ENCODE results near the gene KDM4C.

KDM4C gene

DNA sequence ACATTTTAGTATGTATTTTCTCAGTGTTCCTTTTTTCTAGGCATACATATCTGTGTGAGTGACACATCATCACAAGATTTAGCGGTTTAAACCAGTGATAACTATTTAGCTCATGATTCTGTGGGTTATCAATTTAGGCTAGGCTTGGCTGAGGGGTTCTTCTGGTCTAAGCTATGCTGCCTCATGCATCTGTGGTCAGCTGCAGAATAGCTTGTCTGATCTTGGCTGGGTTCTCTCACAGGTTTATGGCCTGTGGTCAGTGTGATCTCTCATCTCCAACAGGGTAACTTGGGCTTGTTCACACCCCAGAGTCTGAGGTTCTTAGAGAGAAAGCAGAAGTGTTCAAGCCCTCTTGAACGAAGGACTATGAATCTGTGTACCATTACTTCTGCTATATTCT lies 363.3 kb downstream of the KDM4C start:
- H3K27me3 Mint-ChIP-seq = no peaks in the 10 kb centered on the region
- H3K4me3 Mint-ChIP-seq = no peak overlapping the region
- peaks cover 14% of the 10 kb centered on the region for H3K36me3 Mint-ChIP-seq
- no peaks in the 10 kb centered on the region for H3K9me3 Mint-ChIP-seq
- peaks cover 45% of the 10 kb centered on the region for H3K4me1 Mint-ChIP-seq
- H3K27ac Mint-ChIP-seq = peak overlapping the region; percentile 65

DNA sequence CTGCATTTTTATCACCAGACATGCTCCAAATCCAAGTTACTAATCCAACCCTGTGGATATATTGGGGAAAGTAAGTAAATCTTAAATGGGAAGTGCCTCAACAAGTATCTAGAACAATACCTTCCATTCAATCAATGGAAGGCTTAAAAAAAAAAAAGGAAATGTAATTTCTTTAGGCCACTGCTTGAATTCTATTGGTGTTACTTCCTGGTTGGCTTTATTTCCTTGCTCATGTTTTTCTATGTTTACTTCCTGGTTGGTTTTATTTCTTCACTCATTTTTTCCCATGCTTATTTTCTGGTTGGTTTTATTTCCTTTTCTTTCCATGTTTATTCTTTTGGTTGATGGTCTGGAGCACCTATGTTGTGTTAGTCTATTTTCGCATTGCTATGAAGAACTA lies 363.9 kb downstream of the KDM4C start:
- peaks cover 18% of the 10 kb centered on the region for H3K36me3 Mint-ChIP-seq
- H3K27me3 Mint-ChIP-seq = no peaks in the 10 kb centered on the region
- no peaks in the 10 kb centered on the region for H3K9me3 Mint-ChIP-seq
- H3K4me1 Mint-ChIP-seq = peaks cover 47% of the 10 kb centered on the region
- H3K27ac Mint-ChIP-seq = no peak overlapping the region
- no peak overlapping the region for H3K4me3 Mint-ChIP-seq

GRCh38 chr9:7123743-7124142 lies 366.0 kb downstream of the KDM4C start:
- Mint-ChIP-seq H3K27me3 (no peaks in the 10 kb centered on the region), H3K36me3 (peaks cover 34% of the 10 kb centered on the region), H3K27ac (no peak overlapping the region)

GRCh38 chr9:7125231-7125630 lies 367.5 kb downstream of the KDM4C start:
- no peak overlapping the region for H3K4me3 Mint-ChIP-seq

More at GRCh38 chr9:7123743-7124142, 366.0 kb downstream of the KDM4C start:
- H3K9me3 Mint-ChIP-seq = no peaks in the 10 kb centered on the region
- H3K4me1 Mint-ChIP-seq = peaks cover 43% of the 10 kb centered on the region
- no peak overlapping the region for H3K4me3 Mint-ChIP-seq

DNA sequence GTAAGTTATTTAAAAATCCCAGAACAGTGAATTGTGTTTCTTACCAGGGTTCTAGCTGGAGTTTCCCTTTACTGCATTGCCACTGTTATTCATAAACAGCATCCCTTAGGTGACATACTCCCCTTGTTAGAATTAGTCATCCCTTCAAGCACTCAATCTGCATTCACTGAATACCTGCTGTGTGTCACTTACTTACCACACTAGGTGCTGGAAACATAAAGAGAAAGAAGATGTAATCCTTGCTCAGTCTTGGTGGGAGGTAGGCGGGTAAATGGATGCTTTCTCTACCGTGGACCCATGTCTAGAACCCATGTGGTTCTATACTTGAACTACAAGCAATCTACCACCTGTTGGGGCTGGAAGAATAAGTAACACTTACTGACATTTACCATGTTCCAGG lies 371.6 kb downstream of the KDM4C start:
- Mint-ChIP-seq H3K27me3 (no peaks in the 10 kb centered on the region), H3K4me1 (peaks cover 9% of the 10 kb centered on the region), H3K36me3 (peaks cover 35% of the 10 kb centered on the region), H3K27ac (no peak overlapping the region), H3K4me3 (no peak overlapping the region), H3K9me3 (no peaks in the 10 kb centered on the region)

More at GRCh38 chr9:7125231-7125630, 367.5 kb downstream of the KDM4C start:
- peaks cover 32% of the 10 kb centered on the region for H3K4me1 Mint-ChIP-seq
- peaks cover 40% of the 10 kb centered on the region for H3K36me3 Mint-ChIP-seq
- H3K27ac Mint-ChIP-seq = no peak overlapping the region
- no peaks in the 10 kb centered on the region for H3K9me3 Mint-ChIP-seq
- no peaks in the 10 kb centered on the region for H3K27me3 Mint-ChIP-seq

GRCh38 chr9:7130266-7130820 lies 372.6 kb downstream of the KDM4C start:
- Mint-ChIP-seq H3K27ac (no peak overlapping the region), H3K36me3 (peaks cover 41% of the 10 kb centered on the region), H3K4me3 (no peak overlapping the region), H3K4me1 (peaks cover 5% of the 10 kb centered on the region), H3K27me3 (no peaks in the 10 kb centered on the region), H3K9me3 (no peaks in the 10 kb centered on the region)

- Mint-ChIP-seq H3K27me3 (no peaks in the 10 kb centered on the region), H3K36me3 (peaks cover 31% of the 10 kb centered on the region), H3K4me1 (no peaks in the 10 kb centered on the region), H3K9me3 (no peaks in the 10 kb centered on the region), H3K27ac (no peak overlapping the region), H3K4me3 (no peak overlapping the region)
Observed at GRCh38 chr9:7132605-7133004, 374.8 kb downstream of the KDM4C start.

- Mint-ChIP-seq H3K9me3 (no peaks in the 10 kb centered on the region), H3K36me3 (peaks cover 25% of the 10 kb centered on the region), H3K4me3 (no peak overlapping the region), H3K27me3 (no peaks in the 10 kb centered on the region), H3K27ac (no peak overlapping the region), H3K4me1 (peaks cover 2% of the 10 kb centered on the region)
Observed at GRCh38 chr9:7135735-7136134, 378.0 kb downstream of the KDM4C start.

GRCh38 chr9:7137040-7137439 lies 379.3 kb downstream of the KDM4C start:
- Mint-ChIP-seq H3K27me3 (no peaks in the 10 kb centered on the region), H3K27ac (no peak overlapping the region), H3K9me3 (no peaks in the 10 kb centered on the region), H3K4me3 (no peak overlapping the region), H3K4me1 (peaks cover 9% of the 10 kb centered on the region), H3K36me3 (peaks cover 26% of the 10 kb centered on the region)

DNA sequence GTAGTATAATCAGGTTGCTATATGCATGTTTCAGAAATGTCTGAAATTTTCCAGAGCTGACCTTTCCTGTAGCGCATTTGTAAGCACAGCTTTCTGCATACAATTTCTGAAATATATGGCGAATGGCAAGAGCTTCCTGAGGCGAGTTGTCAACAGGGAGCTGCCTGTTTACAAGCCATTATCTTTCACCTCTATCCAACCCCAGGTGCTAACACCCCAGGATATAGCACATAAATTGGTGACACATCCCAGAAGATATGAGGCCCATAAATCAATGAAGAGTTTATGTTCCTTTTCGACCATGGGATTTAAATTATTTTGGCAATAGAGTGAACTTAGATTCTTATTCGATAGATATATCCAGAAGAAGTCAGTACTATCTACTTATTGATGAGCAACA lies 379.8 kb downstream of the KDM4C start:
- Mint-ChIP-seq H3K4me3 (no peak overlapping the region), H3K36me3 (peaks cover 26% of the 10 kb centered on the region), H3K27ac (no peak overlapping the region), H3K4me1 (peaks cover 9% of the 10 kb centered on the region), H3K27me3 (no peaks in the 10 kb centered on the region), H3K9me3 (no peaks in the 10 kb centered on the region)

DNA sequence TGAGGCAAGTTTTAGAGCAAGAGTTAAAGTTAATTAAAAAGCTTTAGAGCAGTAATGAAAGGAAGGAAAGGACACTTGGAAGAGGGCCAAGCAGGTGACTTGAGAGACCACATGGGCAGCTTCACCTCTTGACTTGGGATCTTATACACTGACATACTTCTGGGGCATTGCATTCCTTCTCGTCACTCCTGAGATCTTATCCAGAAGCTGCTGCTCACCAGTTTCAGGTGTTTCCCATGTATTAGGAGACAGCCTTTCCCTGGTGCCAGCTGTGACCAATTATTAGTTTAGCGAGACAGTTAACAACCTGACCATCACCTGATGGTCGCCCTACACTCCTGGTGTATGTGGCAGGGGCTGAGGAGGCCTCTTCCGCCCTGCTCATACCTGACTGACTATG lies 382.1 kb downstream of the KDM4C start:
- no peaks in the 10 kb centered on the region for H3K27me3 Mint-ChIP-seq
- peaks cover 9% of the 10 kb centered on the region for H3K4me1 Mint-ChIP-seq
- peaks cover 24% of the 10 kb centered on the region for H3K36me3 Mint-ChIP-seq
- no peaks in the 10 kb centered on the region for H3K9me3 Mint-ChIP-seq
- H3K27ac Mint-ChIP-seq = no peak overlapping the region
- H3K4me3 Mint-ChIP-seq = no peak overlapping the region

- Mint-ChIP-seq H3K27me3 (no peaks in the 10 kb centered on the region), H3K36me3 (peaks cover 19% of the 10 kb centered on the region), H3K4me1 (peaks cover 11% of the 10 kb centered on the region), H3K9me3 (no peaks in the 10 kb centered on the region), H3K27ac (no peak overlapping the region), H3K4me3 (no peak overlapping the region)
Observed at GRCh38 chr9:7140401-7140800, 382.6 kb downstream of the KDM4C start.

DNA sequence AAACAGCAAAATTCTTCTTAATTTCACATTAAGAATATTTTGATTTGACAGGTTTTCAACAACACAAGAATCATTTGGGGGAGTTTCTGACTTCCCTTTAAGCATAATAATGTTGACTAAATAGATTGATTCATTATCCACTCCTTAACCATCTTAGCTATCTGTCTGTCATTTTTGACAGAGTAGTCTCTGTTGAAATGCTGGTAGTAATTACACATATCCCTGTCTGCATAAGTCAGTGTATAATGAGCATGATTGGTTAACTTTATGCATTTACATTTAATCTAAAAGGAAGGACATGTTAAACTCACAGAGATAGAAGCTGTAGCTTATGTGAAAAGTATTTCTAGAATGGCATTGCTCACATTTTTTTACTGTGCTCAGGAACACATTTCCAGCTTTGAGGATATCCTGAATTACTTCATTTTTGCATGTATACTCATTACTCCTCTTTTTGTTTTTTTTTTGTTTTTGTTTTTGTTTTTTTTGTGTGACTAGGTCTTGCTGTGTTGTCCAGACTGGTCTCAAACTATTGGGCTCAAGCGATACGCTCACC lies 385.9 kb downstream of the KDM4C start:
- Mint-ChIP-seq H3K4me3 (no peak overlapping the region), H3K4me1 (peaks cover 32% of the 10 kb centered on the region), H3K36me3 (peaks cover 28% of the 10 kb centered on the region), H3K9me3 (no peaks in the 10 kb centered on the region), H3K27ac (no peak overlapping the region), H3K27me3 (no peaks in the 10 kb centered on the region)

DNA sequence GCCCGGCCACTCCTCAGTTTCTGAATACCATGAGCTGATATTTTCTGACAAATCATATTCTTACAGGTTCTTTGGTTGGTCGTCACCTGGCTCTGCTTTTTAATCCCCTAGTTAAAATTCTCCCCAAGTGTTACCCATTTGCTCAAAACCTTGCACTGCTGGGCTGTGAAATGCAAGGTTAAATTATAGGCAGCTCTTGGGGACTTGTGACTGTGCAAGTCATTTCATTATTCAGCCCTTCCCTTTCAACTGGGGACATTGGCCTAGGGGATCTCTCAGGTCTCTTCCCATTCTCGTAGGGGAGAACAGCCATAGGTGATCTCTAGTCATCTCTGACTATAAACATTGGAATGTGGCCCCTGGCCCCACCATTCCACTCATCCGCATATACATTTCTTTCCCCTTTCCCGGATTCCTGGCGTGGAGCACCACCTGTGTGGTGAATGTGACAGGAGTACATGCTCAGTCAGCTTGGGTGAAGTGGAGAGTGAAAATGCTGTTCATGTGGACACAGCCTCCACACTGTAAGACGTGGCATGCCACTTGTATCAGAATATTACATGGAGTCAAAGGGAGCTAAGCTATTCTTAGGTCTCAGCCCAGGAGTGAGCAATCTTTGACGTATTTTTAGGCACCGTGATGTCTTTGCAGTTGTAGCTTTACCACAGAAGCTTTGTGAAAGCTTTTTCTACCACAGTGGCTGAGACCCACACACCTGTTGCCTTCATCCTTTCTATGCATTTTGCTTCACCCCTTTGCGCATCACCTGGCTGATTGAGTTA lies 386.7 kb downstream of the KDM4C start:
- H3K27me3 Mint-ChIP-seq = no peaks in the 10 kb centered on the region
- H3K4me3 Mint-ChIP-seq = no peak overlapping the region
- H3K4me1 Mint-ChIP-seq = peaks cover 38% of the 10 kb centered on the region
- no peaks in the 10 kb centered on the region for H3K9me3 Mint-ChIP-seq
- H3K36me3 Mint-ChIP-seq = peaks cover 26% of the 10 kb centered on the region
- peak overlapping the region; percentile 65 for H3K27ac Mint-ChIP-seq

DNA sequence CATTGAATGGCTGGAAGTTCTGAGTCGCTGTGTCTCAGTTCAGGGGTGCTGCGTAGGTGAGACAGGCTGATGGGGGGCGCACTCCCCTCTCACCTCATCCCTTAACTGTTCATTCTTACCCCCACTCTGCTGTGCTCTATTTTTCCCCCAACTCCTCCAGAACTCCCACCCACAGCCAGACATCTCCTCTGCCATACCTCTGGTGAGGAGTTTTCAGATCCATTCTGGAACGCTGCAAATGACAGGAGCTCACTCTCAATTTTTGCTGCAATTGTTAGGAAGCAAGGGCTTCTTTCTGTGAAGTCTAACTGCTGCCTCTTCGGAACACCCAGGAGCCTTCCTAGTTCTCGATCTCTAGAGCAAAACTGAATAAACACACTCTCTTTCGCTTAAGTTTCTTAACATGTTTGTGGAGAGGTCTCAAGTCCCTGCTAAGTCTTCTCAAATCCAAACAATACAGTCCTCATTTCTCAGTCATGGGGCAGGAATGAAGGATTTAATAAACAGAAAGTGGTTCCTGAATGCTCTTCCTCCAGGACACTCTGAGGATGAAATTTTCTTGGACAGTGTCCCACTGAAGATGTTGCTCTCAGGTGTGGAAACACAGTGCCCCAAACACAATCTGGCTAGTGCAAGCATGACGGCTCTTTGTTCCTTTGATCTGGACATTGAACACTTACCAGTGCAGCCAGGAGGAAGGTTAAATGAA lies 387.7 kb downstream of the KDM4C start:
- H3K27me3 Mint-ChIP-seq = no peaks in the 10 kb centered on the region
- H3K4me3 Mint-ChIP-seq = no peak overlapping the region
- peaks cover 48% of the 10 kb centered on the region for H3K4me1 Mint-ChIP-seq
- no peak overlapping the region for H3K27ac Mint-ChIP-seq
- H3K9me3 Mint-ChIP-seq = no peaks in the 10 kb centered on the region
- H3K36me3 Mint-ChIP-seq = peaks cover 21% of the 10 kb centered on the region

DNA sequence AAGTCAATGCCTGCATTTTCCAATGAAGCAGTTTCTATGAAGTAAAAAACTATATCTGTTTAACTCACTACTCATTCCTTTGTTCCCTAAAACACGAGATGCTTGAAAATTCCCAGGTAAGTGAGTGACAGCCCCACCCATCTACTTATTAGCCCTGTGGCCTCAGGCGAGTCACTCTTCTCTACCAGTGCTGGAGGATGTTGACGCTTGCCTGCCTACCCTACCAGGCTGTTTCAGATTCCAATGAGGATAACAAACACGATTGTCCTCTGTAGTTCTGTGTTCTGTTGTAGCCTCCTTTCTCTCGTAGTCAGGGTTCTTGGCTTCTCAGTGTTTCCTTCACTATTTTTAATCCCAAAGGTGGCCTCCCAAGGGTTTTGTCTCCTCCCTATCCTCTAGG lies 388.8 kb downstream of the KDM4C start:
- no peaks in the 10 kb centered on the region for H3K27me3 Mint-ChIP-seq
- no peak overlapping the region for H3K27ac Mint-ChIP-seq
- no peak overlapping the region for H3K4me3 Mint-ChIP-seq
- H3K36me3 Mint-ChIP-seq = peaks cover 15% of the 10 kb centered on the region
- H3K4me1 Mint-ChIP-seq = peaks cover 44% of the 10 kb centered on the region
- no peaks in the 10 kb centered on the region for H3K9me3 Mint-ChIP-seq

Measured in activated naive CD4-positive, alpha-beta T cell treated with anti-CD3 and anti-CD28 coated beads, Interleukin-2, amount 50 U/mL, for 24 hours (primary cell).